Activated T-cell treated with anti-CD3 and anti-CD28 coated beads, Interleukin-2, amount 50 U/mL, for 24 hours (primary cell): ENCODE data around the gene PYGB.

Experiments used
- DNase-seq: peaks from one replicate; pipeline ENCODE4 v3.0.0-alpha.2; 2020
- H3K27ac Mint-ChIP-seq: 2 replicates; pipeline ENCODE4 v1.8.0; 2020; ENCODE audit warnings: mild to moderate bottlenecking, mixed read lengths
- H3K27me3 Mint-ChIP-seq: 2 replicates; pipeline ENCODE4 v1.8.0; 2020; ENCODE audit warnings: mixed read lengths
- H3K36me3 Mint-ChIP-seq: 2 replicates; pipeline ENCODE4 v1.8.0; 2020; ENCODE audit warnings: low read depth, mixed read lengths
- H3K4me1 Mint-ChIP-seq: 2 replicates; pipeline ENCODE4 v1.8.0; 2020; ENCODE audit warnings: low read depth, mixed read lengths
- H3K4me3 Mint-ChIP-seq: 2 replicates; pipeline ENCODE4 v1.8.0; 2020; ENCODE audit warnings: mild to moderate bottlenecking, moderate library complexity, mixed read lengths
- H3K9me3 Mint-ChIP-seq: 2 replicates; pipeline ENCODE4 v1.8.0; 2020; ENCODE audit warnings: mixed read lengths

Gene PYGB

DNA sequence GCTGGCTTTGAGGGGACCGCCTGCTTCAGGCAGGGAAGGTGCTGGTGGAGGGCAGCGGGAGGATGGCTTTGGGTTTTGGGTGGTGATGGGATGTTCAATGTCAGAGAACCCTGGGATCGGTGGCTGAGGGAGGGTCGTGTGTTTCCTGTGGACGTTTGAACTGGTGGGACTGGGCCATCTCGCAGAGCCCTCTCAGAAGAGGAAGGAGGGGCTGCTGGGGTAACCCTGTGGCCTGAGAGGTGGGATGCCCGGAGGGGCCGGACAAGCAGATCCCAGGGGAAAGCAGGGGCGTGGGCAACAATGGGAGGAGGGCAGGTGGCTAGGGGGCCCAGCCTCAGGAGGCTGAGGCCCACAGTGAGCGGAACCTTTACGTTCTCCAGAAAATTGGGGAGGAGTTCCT, 34.9 kb downstream of the PYGB start:
- Mint-ChIP-seq H3K27ac (peak overlapping the region; percentile 68), H3K27me3 (no peaks in the 10 kb centered on the region), H3K4me1 (no peaks in the 10 kb centered on the region), H3K36me3 (peaks cover 85% of the 10 kb centered on the region), H3K9me3 (no peaks in the 10 kb centered on the region), H3K4me3 (no peak overlapping the region)
- no peak for DNase-seq

DNA sequence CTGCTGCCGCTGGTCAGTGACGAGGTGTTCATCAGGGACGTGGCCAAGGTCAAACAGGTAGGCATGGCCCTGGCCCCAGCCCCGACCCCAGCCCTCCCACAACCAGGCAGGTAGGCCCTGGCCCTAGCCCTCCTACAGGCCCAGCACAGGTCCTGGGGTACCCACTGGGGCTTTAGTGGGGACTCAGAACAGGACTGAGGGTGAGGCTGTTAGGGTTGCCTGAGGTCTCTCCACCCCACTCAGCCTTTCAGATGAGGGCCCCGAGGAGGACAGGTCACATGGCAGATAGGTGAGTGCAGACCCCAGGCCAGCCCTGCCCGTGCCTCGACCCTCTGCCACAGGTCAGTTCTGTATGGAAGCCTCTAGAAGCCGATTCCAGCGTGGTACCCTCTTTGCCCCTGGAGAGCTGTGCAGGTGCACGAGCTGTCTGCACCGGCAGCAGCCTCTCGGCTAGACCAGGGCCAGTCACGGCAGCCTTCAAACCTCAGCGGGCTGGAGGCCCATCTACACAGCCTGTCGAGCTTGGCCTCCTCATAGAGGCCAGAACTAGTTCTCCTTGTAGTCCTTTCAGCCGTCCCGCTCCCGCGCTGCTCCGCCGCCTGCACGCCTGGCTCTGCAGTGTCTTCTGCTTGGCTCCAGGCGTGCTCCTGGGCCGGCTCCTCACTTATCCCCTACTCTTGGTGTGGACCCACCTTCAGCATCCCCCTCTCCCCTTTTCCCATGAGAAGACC, 35.5 kb downstream of the PYGB start:
- Mint-ChIP-seq H3K4me1 (no peaks in the 10 kb centered on the region), H3K36me3 (peaks cover 84% of the 10 kb centered on the region), H3K27me3 (no peaks in the 10 kb centered on the region), H3K9me3 (no peaks in the 10 kb centered on the region), H3K4me3 (no peak overlapping the region), H3K27ac (peak overlapping the region; percentile 7)
- DNase-seq, result no peak

- DNase-seq, result no peak
- Mint-ChIP-seq H3K4me1 (peaks cover 3% of the 10 kb centered on the region), H3K36me3 (peaks cover 85% of the 10 kb centered on the region), H3K4me3 (no peak overlapping the region), H3K9me3 (no peaks in the 10 kb centered on the region), H3K27me3 (no peaks in the 10 kb centered on the region), H3K27ac (peak overlapping the region; percentile 7)
These were observed 36.3 kb downstream of the PYGB start for GRCh38 chr20:25284131-25284601.

DNA sequence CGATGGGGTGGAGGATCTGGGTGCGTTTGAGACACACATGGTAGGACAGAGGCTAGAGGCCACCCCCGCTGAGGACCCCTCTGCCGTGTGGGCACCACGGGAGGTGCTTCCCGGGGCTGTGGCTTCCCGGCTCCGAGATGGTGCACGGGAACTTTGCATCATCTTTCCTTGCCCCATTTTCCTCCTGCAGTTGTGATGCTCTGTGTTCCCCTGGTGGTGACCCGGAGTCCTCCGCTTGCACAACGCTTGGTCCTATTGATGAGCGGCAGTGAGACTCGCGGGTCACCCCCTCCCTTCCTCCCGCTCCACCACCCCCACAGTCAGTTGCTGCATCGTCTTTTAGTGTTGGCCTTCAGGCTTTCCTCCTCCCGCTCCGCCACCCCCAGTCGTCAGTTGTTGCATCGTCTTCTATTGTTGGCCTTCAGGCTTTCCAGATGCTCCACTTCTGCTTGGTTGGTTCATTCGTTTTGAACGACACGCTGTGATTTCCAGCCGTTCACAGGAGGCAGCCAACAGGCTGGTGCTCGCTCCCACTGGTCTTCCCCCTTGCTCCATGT, 37.3 kb downstream of the PYGB start:
- Mint-ChIP-seq H3K4me1 (peaks cover 3% of the 10 kb centered on the region), H3K27me3 (no peaks in the 10 kb centered on the region), H3K4me3 (no peak overlapping the region), H3K9me3 (no peaks in the 10 kb centered on the region), H3K36me3 (peaks cover 85% of the 10 kb centered on the region), H3K27ac (peak overlapping the region; percentile 6)
- no peak for DNase-seq

- no peak for DNase-seq
- Mint-ChIP-seq H3K27ac (peak overlapping the region; percentile 76), H3K27me3 (no peaks in the 10 kb centered on the region), H3K36me3 (peaks cover 86% of the 10 kb centered on the region), H3K4me1 (peaks cover 3% of the 10 kb centered on the region), H3K4me3 (no peak overlapping the region), H3K9me3 (no peaks in the 10 kb centered on the region)
These were observed 38.2 kb downstream of the PYGB start for GRCh38 chr20:25285856-25286798.

GRCh38 chr20:25286917-25287316, 39.0 kb downstream of the PYGB start:
- H3K36me3 Mint-ChIP-seq, result peaks cover 91% of the 10 kb centered on the region
- no peaks in the 10 kb centered on the region for H3K9me3 Mint-ChIP-seq
- no peak for DNase-seq
- H3K27me3 Mint-ChIP-seq, result no peaks in the 10 kb centered on the region
- no peak overlapping the region for H3K4me3 Mint-ChIP-seq
- H3K27ac Mint-ChIP-seq, result peak overlapping the region; percentile 76
- H3K4me1 Mint-ChIP-seq, result peaks cover 3% of the 10 kb centered on the region

GRCh38 chr20:25287631-25288290, 39.9 kb downstream of the PYGB start:
- DNase-seq, result no peak
- Mint-ChIP-seq H3K4me1 (peaks cover 3% of the 10 kb centered on the region), H3K9me3 (no peaks in the 10 kb centered on the region), H3K4me3 (no peak overlapping the region), H3K27ac (peak overlapping the region; percentile 50), H3K36me3 (peaks cover 88% of the 10 kb centered on the region), H3K27me3 (no peaks in the 10 kb centered on the region)

DNA sequence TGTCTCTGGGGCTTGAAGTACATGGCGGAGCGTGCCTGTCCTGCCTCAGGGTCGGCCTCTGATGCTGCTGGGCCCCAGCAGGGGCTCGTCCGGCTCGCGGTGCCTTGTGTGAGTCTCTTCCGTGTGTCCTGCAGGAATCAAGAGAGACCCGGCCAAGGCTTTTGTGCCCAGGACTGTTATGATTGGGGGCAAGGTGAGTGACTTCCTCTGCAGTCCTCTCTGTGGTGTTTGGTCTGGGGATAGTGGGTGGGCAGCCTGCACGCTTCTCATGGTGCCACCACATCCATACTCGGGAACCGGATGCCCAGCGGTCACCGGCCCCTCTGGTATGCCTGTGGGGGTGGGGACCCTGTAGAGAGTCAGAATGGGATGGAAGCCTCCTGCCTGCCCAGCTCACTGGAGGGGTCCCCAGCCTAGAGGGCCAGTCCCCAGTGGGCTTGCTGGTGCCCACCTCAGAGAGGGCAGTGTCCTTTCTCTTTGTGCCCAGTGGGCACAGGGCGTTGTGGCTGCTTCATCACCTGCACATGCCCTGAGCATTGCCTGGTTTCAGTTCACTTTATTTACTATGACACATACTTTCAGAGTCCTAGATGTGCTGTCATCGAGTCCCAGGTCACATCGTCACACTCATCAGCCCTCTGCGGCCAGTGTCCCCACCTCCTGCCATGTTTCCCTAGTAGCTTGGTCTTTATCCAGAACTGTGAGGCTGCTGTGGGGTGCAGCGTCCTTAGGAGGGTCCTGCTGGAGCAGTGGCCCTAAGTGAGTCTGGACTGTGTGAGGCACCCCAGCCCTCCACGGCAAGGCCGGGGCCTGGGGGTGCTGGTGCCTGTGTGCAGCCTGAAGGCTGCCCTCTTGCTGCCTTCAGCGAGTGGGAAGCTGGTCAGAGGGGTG, 40.7 kb downstream of the PYGB start:
- Mint-ChIP-seq H3K4me3 (no peak overlapping the region), H3K27ac (peak overlapping the region; percentile 44), H3K36me3 (peaks cover 87% of the 10 kb centered on the region), H3K4me1 (peaks cover 3% of the 10 kb centered on the region), H3K9me3 (no peaks in the 10 kb centered on the region), H3K27me3 (no peaks in the 10 kb centered on the region)
- DNase-seq, result no peak

- Mint-ChIP-seq H3K27ac (peak overlapping the region; percentile 44), H3K4me1 (peaks cover 4% of the 10 kb centered on the region), H3K36me3 (peaks cover 84% of the 10 kb centered on the region), H3K9me3 (no peaks in the 10 kb centered on the region), H3K4me3 (no peak overlapping the region), H3K27me3 (no peaks in the 10 kb centered on the region)
- DNase-seq, result no peak
These were observed 42.2 kb downstream of the PYGB start for GRCh38 chr20:25289886-25290597.

DNA sequence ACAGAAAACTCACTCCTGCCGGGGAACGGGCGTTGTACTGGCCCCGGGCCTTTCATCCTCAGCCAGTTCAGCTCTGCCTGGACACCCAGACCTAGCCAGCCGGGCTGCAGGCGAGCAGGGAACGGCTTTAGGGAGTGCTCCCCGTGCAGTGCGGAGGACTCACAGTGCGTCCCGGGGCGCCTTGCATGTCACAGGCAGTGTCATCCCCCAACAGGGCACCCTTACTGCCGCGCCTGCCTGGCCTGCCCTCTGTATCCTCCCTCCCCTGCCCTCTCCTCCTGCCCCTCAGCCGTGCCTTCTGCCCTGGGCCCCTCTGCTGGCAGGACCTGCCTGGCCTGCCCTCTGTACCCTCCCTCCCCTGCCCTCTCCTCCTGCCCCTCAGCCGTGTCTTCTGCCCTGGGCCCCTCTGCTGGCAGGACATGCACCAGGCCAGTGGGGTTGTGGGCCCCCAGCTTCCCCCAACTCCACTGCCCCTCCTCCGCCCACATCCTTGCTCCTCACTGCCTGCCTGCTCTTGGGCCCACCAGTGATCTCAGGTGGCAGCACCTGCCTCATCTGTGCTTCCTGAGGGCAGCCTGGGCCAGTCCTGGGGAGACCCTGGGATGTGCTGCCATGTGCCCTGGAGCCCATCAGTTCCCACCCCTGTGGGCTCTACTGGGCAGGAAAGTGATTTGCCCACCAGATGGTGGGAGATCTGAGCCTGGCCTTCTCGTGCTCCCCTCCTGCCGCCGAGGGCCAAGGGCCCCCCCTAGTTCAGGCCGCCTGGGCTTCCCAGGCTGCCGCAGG, 43.0 kb downstream of the PYGB start:
- peak overlapping the region; percentile 29 for H3K27ac Mint-ChIP-seq
- H3K4me1 Mint-ChIP-seq, result peaks cover 4% of the 10 kb centered on the region
- H3K9me3 Mint-ChIP-seq, result no peaks in the 10 kb centered on the region
- H3K4me3 Mint-ChIP-seq, result no peak overlapping the region
- no peak for DNase-seq
- H3K36me3 Mint-ChIP-seq, result peaks cover 84% of the 10 kb centered on the region
- no peaks in the 10 kb centered on the region for H3K27me3 Mint-ChIP-seq

DNA sequence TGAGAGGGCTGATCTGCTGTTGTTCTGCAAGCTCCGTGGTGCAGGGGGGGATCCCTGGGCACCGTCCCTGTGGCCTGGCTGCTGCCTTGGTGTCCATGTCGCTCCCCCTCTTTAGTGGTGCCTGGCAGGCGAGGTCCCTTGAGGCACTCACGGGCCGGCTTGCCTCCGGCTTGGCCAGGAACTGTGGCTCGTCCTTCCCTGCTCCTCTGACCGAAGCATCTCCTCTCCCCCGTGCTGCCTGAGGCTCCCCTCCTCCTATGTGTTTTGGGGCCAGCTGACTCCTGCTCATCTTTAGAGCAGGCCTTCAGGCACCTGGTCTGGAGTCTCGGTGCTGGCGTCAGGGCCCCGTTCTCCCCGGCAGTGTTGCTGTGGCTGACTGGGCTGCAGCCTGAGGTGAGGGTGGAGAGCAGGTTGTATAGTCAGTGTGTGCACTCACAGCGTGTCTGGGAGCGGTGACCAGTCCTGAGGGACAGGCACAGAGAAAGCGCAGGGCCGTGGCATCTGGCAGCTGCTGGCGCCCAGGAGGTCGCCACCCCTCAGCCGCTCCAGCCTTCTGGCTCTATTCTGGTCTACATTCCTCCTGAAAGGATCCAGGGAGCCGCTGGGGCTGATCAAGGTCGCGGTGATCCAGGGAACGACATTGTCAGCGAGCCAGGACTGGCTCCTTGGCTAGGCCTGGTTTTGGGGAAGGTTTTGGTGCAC, 43.7 kb downstream of the PYGB start:
- peaks cover 4% of the 10 kb centered on the region for H3K4me1 Mint-ChIP-seq

More for the DNA sequence above, 43.7 kb downstream of the PYGB start:
- peaks cover 84% of the 10 kb centered on the region for H3K36me3 Mint-ChIP-seq
- no peak for DNase-seq
- H3K4me3 Mint-ChIP-seq, result no peak overlapping the region
- no peaks in the 10 kb centered on the region for H3K9me3 Mint-ChIP-seq
- H3K27ac Mint-ChIP-seq, result peak overlapping the region; percentile 58
- H3K27me3 Mint-ChIP-seq, result no peaks in the 10 kb centered on the region
